ENCODE results near the gene KCNG2. TPM values are rescaled to one million over a fixed set of nuclear protein-coding genes. Genes with fewer than 3 reads are reported as not detected.

Gene KCNG2
- total RNA-seq, 1 experiment from 2014 or later: not detected

DNA sequence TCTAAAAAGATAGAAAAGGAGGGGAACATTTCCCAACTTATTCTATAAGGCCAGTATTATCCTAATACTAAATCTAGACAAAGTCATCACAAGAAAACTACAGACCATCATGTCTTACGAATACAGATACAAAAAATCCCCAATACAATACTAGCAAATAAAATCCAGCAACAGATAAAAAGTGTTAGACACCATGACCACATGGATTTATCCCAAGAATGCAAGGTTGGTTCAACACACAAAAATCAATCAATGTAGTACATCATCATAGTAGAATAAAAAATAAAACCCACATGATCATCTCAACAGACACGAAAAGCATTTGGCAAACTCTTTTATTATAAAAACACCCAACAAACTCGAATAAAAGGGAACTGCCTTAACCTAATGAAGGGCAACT, 135.2 kb downstream of the KCNG2 start:
- H2AFZ ChIP-seq (ENCODE audit: low read depth, low read length, poor library complexity, severe bottlenecking): no peak overlapping the region
- H4K20me1 ChIP-seq (ENCODE audit: insufficient read depth): no peaks in the 10 kb centered on the region
- H3K27me3 ChIP-seq (ENCODE audit: insufficient read depth, low read length): no peaks in the 10 kb centered on the region
- POLR2A ChIA-PET: no interaction called here
- TF ChIP-seq MAX (IDR thresholded peaks at IDR 0.05) (no peak), EGR1 (IDR thresholded peaks at IDR 0.05; ENCODE audit: low read depth) (no peak), SIN3A (IDR thresholded peaks at IDR 0.05; ENCODE audit: low read depth) (no peak), ZNF274 (IDR thresholded peaks at IDR 0.05; ENCODE audit: low read depth, low read length) (no peak), EZH2 (IDR thresholded peaks at IDR 0.05) (no peak), JUND (IDR thresholded peaks at IDR 0.05) (no peak), YY1 (IDR thresholded peaks at IDR 0.05; ENCODE audit: extremely low read depth, insufficient replicate concordance, low read depth, low read length) (no peak), ZFX (IDR thresholded peaks at IDR 0.05) (no peak), RAD21 (IDR thresholded peaks at IDR 0.05; ENCODE audit: low read depth) (no peak), ELF1 (IDR thresholded peaks at IDR 0.05; ENCODE audit: borderline replicate concordance, low read depth) (no peak), EZH2phosphoT487 (IDR thresholded peaks at IDR 0.05; ENCODE audit: borderline replicate concordance) (no peak), POLR2AphosphoS5 (IDR thresholded peaks at IDR 0.05; ENCODE audit: low read depth, low read length) (no peak), CEBPB (IDR thresholded peaks at IDR 0.05; ENCODE audit: low read depth) (no peak), TCF7L2 (IDR thresholded peaks at IDR 0.05; ENCODE audit: borderline replicate concordance, extremely low read depth, insufficient read depth, insufficient read length) (no peak), CBX3 (IDR thresholded peaks at IDR 0.05; ENCODE audit: low read depth) (no peak)
- TF ChIP-seq, protein P1, sequence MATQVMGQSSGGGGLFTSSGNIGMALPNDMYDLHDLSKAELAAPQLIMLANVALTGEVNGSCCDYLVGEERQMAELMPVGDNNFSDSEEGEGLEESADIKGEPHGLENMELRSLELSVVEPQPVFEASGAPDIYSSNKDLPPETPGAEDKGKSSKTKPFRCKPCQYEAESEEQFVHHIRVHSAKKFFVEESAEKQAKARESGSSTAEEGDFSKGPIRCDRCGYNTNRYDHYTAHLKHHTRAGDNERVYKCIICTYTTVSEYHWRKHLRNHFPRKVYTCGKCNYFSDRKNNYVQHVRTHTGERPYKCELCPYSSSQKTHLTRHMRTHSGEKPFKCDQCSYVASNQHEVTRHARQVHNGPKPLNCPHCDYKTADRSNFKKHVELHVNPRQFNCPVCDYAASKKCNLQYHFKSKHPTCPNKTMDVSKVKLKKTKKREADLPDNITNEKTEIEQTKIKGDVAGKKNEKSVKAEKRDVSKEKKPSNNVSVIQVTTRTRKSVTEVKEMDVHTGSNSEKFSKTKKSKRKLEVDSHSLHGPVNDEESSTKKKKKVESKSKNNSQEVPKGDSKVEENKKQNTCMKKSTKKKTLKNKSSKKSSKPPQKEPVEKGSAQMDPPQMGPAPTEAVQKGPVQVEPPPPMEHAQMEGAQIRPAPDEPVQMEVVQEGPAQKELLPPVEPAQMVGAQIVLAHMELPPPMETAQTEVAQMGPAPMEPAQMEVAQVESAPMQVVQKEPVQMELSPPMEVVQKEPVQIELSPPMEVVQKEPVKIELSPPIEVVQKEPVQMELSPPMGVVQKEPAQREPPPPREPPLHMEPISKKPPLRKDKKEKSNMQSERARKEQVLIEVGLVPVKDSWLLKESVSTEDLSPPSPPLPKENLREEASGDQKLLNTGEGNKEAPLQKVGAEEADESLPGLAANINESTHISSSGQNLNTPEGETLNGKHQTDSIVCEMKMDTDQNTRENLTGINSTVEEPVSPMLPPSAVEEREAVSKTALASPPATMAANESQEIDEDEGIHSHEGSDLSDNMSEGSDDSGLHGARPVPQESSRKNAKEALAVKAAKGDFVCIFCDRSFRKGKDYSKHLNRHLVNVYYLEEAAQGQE (IDR thresholded peaks at IDR 0.05; ENCODE audit: low read depth): no peak
- TF ChIP-seq, protein P2, sequence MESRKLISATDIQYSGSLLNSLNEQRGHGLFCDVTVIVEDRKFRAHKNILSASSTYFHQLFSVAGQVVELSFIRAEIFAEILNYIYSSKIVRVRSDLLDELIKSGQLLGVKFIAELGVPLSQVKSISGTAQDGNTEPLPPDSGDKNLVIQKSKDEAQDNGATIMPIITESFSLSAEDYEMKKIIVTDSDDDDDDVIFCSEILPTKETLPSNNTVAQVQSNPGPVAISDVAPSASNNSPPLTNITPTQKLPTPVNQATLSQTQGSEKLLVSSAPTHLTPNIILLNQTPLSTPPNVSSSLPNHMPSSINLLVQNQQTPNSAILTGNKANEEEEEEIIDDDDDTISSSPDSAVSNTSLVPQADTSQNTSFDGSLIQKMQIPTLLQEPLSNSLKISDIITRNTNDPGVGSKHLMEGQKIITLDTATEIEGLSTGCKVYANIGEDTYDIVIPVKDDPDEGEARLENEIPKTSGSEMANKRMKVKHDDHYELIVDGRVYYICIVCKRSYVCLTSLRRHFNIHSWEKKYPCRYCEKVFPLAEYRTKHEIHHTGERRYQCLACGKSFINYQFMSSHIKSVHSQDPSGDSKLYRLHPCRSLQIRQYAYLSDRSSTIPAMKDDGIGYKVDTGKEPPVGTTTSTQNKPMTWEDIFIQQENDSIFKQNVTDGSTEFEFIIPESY (IDR thresholded peaks at IDR 0.05; ENCODE audit: extremely low read depth, insufficient replicate concordance, low read length): no peak
- TF ChIP-seq, protein P3, sequence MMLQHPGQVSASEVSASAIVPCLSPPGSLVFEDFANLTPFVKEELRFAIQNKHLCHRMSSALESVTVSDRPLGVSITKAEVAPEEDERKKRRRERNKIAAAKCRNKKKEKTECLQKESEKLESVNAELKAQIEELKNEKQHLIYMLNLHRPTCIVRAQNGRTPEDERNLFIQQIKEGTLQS (IDR thresholded peaks at IDR 0.05): no peak
- TF ChIP-seq, protein P4, sequence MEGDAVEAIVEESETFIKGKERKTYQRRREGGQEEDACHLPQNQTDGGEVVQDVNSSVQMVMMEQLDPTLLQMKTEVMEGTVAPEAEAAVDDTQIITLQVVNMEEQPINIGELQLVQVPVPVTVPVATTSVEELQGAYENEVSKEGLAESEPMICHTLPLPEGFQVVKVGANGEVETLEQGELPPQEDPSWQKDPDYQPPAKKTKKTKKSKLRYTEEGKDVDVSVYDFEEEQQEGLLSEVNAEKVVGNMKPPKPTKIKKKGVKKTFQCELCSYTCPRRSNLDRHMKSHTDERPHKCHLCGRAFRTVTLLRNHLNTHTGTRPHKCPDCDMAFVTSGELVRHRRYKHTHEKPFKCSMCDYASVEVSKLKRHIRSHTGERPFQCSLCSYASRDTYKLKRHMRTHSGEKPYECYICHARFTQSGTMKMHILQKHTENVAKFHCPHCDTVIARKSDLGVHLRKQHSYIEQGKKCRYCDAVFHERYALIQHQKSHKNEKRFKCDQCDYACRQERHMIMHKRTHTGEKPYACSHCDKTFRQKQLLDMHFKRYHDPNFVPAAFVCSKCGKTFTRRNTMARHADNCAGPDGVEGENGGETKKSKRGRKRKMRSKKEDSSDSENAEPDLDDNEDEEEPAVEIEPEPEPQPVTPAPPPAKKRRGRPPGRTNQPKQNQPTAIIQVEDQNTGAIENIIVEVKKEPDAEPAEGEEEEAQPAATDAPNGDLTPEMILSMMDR (IDR thresholded peaks at IDR 0.05 in 2 of 3, conservative IDR thresholded peaks at IDR 0.05 in 1 of 3; ENCODE audit: borderline replicate concordance in 1 of 3, insufficient read depth in 1 of 3, low read depth in 2 of 3, low read length in 2 of 3): no peak
- no peak overlapping the region for H3K4me2 ChIP-seq (ENCODE audit: low read length)
- RAD21 ChIA-PET (ENCODE audit: low non-redundant PET in 1 of 2, low total read pairs in 2 of 2, uncharacterized antibody in 2 of 2, unreplicated experiment in 2 of 2): no interaction called here
- peaks cover 5 to 46% of the 10 kb centered on the region in 2 experiments for H3K36me3 ChIP-seq (ENCODE audit: control insufficient read depth in 1 of 2, insufficient read depth in 2 of 2, low read length in 2 of 2)
- no peaks in the 10 kb centered on the region for H3K4me1 ChIP-seq (ENCODE audit: control insufficient read depth in 1 of 2, insufficient read depth in 2 of 2, low read length in 2 of 2)
- H3K27ac ChIP-seq (ENCODE audit: low read depth, low read length): no peak overlapping the region
- H3K9me3 ChIP-seq (ENCODE audit: control insufficient read depth in 1 of 2, insufficient read depth in 1 of 2, low read depth in 1 of 2, low read length in 2 of 2): peaks cover 35 to 39% of the 10 kb centered on the region in 2 experiments; a peak in 3 of 4 replicates
- intact Hi-C loops (cut with micrococcal nuclease): no loop called here
- ATAC-seq (no peak), DNase-seq (ENCODE audit: low read depth, low spot score) (no peak)
- no peak overlapping the region for H3K4me3 ChIP-seq (replicated peaks in 1 of 2; ENCODE audit: low read depth in 1 of 2, low read length in 2 of 2)
- CTCF ChIA-PET: no interaction called here
- no TSS peak for BruUV-seq (replicated peaks)
- no peak overlapping the region for H3K9ac ChIP-seq (ENCODE audit: low read length)
- H3K9me2 ChIP-seq (ENCODE audit: insufficient read depth): no peaks in the 10 kb centered on the region
- H3K79me2 ChIP-seq (ENCODE audit: insufficient read depth, low read length): peaks cover 98% of the 10 kb centered on the region

All from HCT116 (cell line).